ENCODE results near the gene ABHD12.

Gene ABHD12

DNA sequence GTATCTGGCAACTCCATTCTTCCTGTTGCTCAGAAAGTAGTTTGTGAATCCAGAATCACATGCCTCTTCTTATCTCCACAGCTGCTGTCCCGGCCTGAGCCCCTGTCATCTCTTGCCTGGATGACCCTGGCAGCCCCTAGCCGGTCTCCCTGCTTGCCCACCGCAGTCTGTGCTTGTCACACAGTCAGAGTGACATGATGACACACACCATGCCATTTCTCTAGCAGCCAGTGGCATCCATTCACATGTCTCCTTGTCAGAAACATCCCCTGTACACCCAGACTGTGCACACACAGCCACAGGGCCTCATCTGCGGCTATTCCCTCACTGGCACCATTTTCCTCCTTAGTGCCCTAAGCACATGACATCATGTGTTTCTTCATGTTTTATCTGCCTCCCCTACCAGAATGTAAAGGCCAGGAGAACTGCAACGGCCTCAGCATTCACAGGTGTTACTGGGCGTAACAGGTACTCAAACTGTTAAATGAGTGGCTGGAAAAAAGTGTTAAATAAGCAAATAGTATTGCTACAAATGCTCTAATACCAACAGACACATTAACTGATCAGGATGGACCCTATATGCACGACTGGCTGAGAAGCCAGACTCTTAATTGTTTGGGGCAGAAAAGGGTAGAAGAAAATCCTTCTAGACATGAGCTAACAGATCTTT, 9.6 kb downstream of the ABHD12 start:
- no CpG with 5 or more reads among the region's 7 CpGs for WGBS (ENCODE audit: extremely low coverage, insufficient coverage, low lambda C conversion rate)
- Histone ChIP-seq H3K18ac (ENCODE audit: low read length) (no peak overlapping the region), H3K56ac (ENCODE audit: low read length) (no peak overlapping the region), H3K27ac (ENCODE audit: low read depth, low read length) (no peak overlapping the region), H3K79me2 (ENCODE audit: control insufficient read depth, insufficient read depth, low read length) (peaks cover 41% of the 10 kb centered on the region), H2BK15ac (replicated peaks; ENCODE audit: low read depth) (no peak overlapping the region), H4K5ac (ENCODE audit: low read length) (no peak overlapping the region), H4K8ac (ENCODE audit: low read depth, low read length) (no peak overlapping the region), H3K4ac (ENCODE audit: low read depth, low read length) (no peak overlapping the region), H3K9ac (ENCODE audit: low read length) (no peak overlapping the region), H2BK120ac (ENCODE audit: low read depth, low read length) (no peak overlapping the region), H3K23ac (ENCODE audit: low read length) (no peak overlapping the region), H3K36me3 (ENCODE audit: control insufficient read depth, insufficient read depth, low read length) (peaks cover 2% of the 10 kb centered on the region), H2BK5ac (ENCODE audit: low read length) (no peak overlapping the region), H2AK5ac (ENCODE audit: low read length) (no peak overlapping the region), H3K79me1 (ENCODE audit: low read length) (peaks cover 28% of the 10 kb centered on the region), H3K4me3 (ENCODE audit: low read length) (no peak overlapping the region), H3K4me1 (ENCODE audit: control insufficient read depth, low read depth, low read length) (no peaks in the 10 kb centered on the region), H3K27me3 (ENCODE audit: insufficient read depth, low read length, poor library complexity) (no peaks in the 10 kb centered on the region), H3K4me2 (ENCODE audit: low read length) (no peak overlapping the region)
- DNase-seq, result no peak

- no peak overlapping the region for H3K56ac ChIP-seq (ENCODE audit: low read length)
- H3K27ac ChIP-seq (ENCODE audit: low read depth, low read length), result no peak overlapping the region
- H3K4me2 ChIP-seq (ENCODE audit: low read length), result no peak overlapping the region
- no peak overlapping the region for H3K4me3 ChIP-seq (ENCODE audit: low read length)
- no peak overlapping the region for H3K9ac ChIP-seq (ENCODE audit: low read length)
- H3K79me2 ChIP-seq (ENCODE audit: control insufficient read depth, insufficient read depth, low read length), result peaks cover 36% of the 10 kb centered on the region
- H2BK15ac ChIP-seq (replicated peaks; ENCODE audit: low read depth), result no peak overlapping the region
- H3K23ac ChIP-seq (ENCODE audit: low read length), result no peak overlapping the region
- H3K4ac ChIP-seq (ENCODE audit: low read depth, low read length), result no peak overlapping the region
- H3K4me1 ChIP-seq (ENCODE audit: control insufficient read depth, low read depth, low read length), result no peaks in the 10 kb centered on the region
- no peak overlapping the region for H3K18ac ChIP-seq (ENCODE audit: low read length)
- no peak overlapping the region for H2BK5ac ChIP-seq (ENCODE audit: low read length)
- no peak for DNase-seq
- peaks cover 32% of the 10 kb centered on the region for H3K79me1 ChIP-seq (ENCODE audit: low read length)
- H3K27me3 ChIP-seq (ENCODE audit: insufficient read depth, low read length, poor library complexity), result no peaks in the 10 kb centered on the region
- H4K8ac ChIP-seq (ENCODE audit: low read depth, low read length), result no peak overlapping the region
- H3K36me3 ChIP-seq (ENCODE audit: control insufficient read depth, insufficient read depth, low read length), result peaks cover 2% of the 10 kb centered on the region
- no CpG with 5 or more reads among the region's 10 CpGs for WGBS (ENCODE audit: extremely low coverage, insufficient coverage, low lambda C conversion rate)
- H2BK120ac ChIP-seq (ENCODE audit: low read depth, low read length), result no peak overlapping the region
- no peak overlapping the region for H4K5ac ChIP-seq (ENCODE audit: low read length)
- no peak overlapping the region for H2AK5ac ChIP-seq (ENCODE audit: low read length)
These were observed 11.5 kb downstream of the ABHD12 start for GRCh38 chr20:25378884-25379733.

- H3K18ac ChIP-seq (ENCODE audit: low read length), result no peak overlapping the region
- no peak overlapping the region for H3K23ac ChIP-seq (ENCODE audit: low read length)
- H3K79me2 ChIP-seq (ENCODE audit: control insufficient read depth, insufficient read depth, low read length), result peaks cover 35% of the 10 kb centered on the region
- no peak overlapping the region for H3K4ac ChIP-seq (ENCODE audit: low read depth, low read length)
- WGBS (ENCODE audit: extremely low coverage, insufficient coverage, low lambda C conversion rate), result no CpG with 5 or more reads among the region's 5 CpGs
- no peak overlapping the region for H2BK5ac ChIP-seq (ENCODE audit: low read length)
- H3K9ac ChIP-seq (ENCODE audit: low read length), result no peak overlapping the region
- no peak overlapping the region for H3K4me2 ChIP-seq (ENCODE audit: low read length)
- no peaks in the 10 kb centered on the region for H3K4me1 ChIP-seq (ENCODE audit: control insufficient read depth, low read depth, low read length)
- H3K56ac ChIP-seq (ENCODE audit: low read length), result no peak overlapping the region
- no peak overlapping the region for H3K4me3 ChIP-seq (ENCODE audit: low read length)
- no peak for DNase-seq
- H3K27me3 ChIP-seq (ENCODE audit: insufficient read depth, low read length, poor library complexity), result no peaks in the 10 kb centered on the region
- H4K8ac ChIP-seq (ENCODE audit: low read depth, low read length), result no peak overlapping the region
- H3K27ac ChIP-seq (ENCODE audit: low read depth, low read length), result no peak overlapping the region
- no peak overlapping the region for H2BK15ac ChIP-seq (replicated peaks; ENCODE audit: low read depth)
- H2AK5ac ChIP-seq (ENCODE audit: low read length), result no peak overlapping the region
- peaks cover 2% of the 10 kb centered on the region for H3K36me3 ChIP-seq (ENCODE audit: control insufficient read depth, insufficient read depth, low read length)
- H4K5ac ChIP-seq (ENCODE audit: low read length), result no peak overlapping the region
- peaks cover 32% of the 10 kb centered on the region for H3K79me1 ChIP-seq (ENCODE audit: low read length)
- H2BK120ac ChIP-seq (ENCODE audit: low read depth, low read length), result no peak overlapping the region
These were observed 12.3 kb downstream of the ABHD12 start for GRCh38 chr20:25378189-25378883.

- H3K4me2 ChIP-seq (ENCODE audit: low read length), result no peak overlapping the region
- H3K36me3 ChIP-seq (ENCODE audit: control insufficient read depth, insufficient read depth, low read length), result no peaks in the 10 kb centered on the region
- no peak overlapping the region for H3K18ac ChIP-seq (ENCODE audit: low read length)
- no peak overlapping the region for H3K4me3 ChIP-seq (ENCODE audit: low read length)
- H2BK15ac ChIP-seq (replicated peaks; ENCODE audit: low read depth), result no peak overlapping the region
- H3K27me3 ChIP-seq (ENCODE audit: insufficient read depth, low read length, poor library complexity), result no peaks in the 10 kb centered on the region
- H2BK5ac ChIP-seq (ENCODE audit: low read length), result no peak overlapping the region
- H4K5ac ChIP-seq (ENCODE audit: low read length), result no peak overlapping the region
- H3K27ac ChIP-seq (ENCODE audit: low read depth, low read length), result no peak overlapping the region
- H3K79me2 ChIP-seq (ENCODE audit: control insufficient read depth, insufficient read depth, low read length), result peaks cover 23% of the 10 kb centered on the region
- H3K4ac ChIP-seq (ENCODE audit: low read depth, low read length), result no peak overlapping the region
- H2AK5ac ChIP-seq (ENCODE audit: low read length), result no peak overlapping the region
- H3K56ac ChIP-seq (ENCODE audit: low read length), result no peak overlapping the region
- no peak overlapping the region for H4K8ac ChIP-seq (ENCODE audit: low read depth, low read length)
- DNase-seq, result no peak
- no peak overlapping the region for H3K9ac ChIP-seq (ENCODE audit: low read length)
- no peaks in the 10 kb centered on the region for H3K4me1 ChIP-seq (ENCODE audit: control insufficient read depth, low read depth, low read length)
- H2BK120ac ChIP-seq (ENCODE audit: low read depth, low read length), result no peak overlapping the region
- peaks cover 24% of the 10 kb centered on the region for H3K79me1 ChIP-seq (ENCODE audit: low read length)
- WGBS (ENCODE audit: extremely low coverage, insufficient coverage, low lambda C conversion rate), result no CpG with 5 or more reads among the region's 2 CpGs
- no peak overlapping the region for H3K23ac ChIP-seq (ENCODE audit: low read length)
These were observed 13.7 kb downstream of the ABHD12 start for GRCh38 chr20:25376886-25377285.

DNA sequence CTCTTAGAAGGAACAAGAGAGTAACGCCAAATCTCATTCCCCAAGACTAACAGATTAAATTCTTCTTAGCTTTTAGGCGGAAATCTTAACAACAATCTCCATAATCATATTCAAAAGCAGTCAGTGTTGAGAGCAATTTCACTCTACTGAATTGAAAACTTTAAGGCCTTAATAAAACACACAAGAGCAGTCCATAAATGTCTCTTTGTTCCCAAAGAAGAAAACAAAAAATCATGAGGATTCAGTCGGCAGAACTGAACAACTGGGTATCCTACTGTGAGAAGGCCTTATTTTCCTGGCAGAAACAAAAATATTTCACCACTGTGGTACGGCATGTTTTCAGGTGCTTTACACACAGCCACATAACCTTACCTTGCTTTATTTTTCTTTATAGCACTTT, 14.4 kb downstream of the ABHD12 start:
- Histone ChIP-seq H2BK120ac (ENCODE audit: low read depth, low read length) (no peak overlapping the region), H2AK5ac (ENCODE audit: low read length) (no peak overlapping the region), H4K8ac (ENCODE audit: low read depth, low read length) (no peak overlapping the region), H3K4me2 (ENCODE audit: low read length) (no peak overlapping the region), H3K18ac (ENCODE audit: low read length) (no peak overlapping the region), H3K36me3 (ENCODE audit: control insufficient read depth, insufficient read depth, low read length) (no peaks in the 10 kb centered on the region), H3K23ac (ENCODE audit: low read length) (no peak overlapping the region), H3K56ac (ENCODE audit: low read length) (no peak overlapping the region), H3K9ac (ENCODE audit: low read length) (no peak overlapping the region), H4K5ac (ENCODE audit: low read length) (no peak overlapping the region), H3K4me3 (ENCODE audit: low read length) (no peak overlapping the region), H3K27ac (ENCODE audit: low read depth, low read length) (no peak overlapping the region), H2BK5ac (ENCODE audit: low read length) (no peak overlapping the region), H2BK15ac (replicated peaks; ENCODE audit: low read depth) (no peak overlapping the region), H3K27me3 (ENCODE audit: insufficient read depth, low read length, poor library complexity) (no peaks in the 10 kb centered on the region), H3K79me2 (ENCODE audit: control insufficient read depth, insufficient read depth, low read length) (peaks cover 24% of the 10 kb centered on the region), H3K79me1 (ENCODE audit: low read length) (peaks cover 23% of the 10 kb centered on the region), H3K4ac (ENCODE audit: low read depth, low read length) (no peak overlapping the region), H3K4me1 (ENCODE audit: control insufficient read depth, low read depth, low read length) (no peaks in the 10 kb centered on the region)
- no peak for DNase-seq
- no CpG with 5 or more reads among the region's 4 CpGs for WGBS (ENCODE audit: extremely low coverage, insufficient coverage, low lambda C conversion rate)
